Vagina (tissue), 2 donors: Measurements from ENCODE around the gene KRTAP4-11.
"Not testable (repeated sequence)": the region's sequence is repeated elsewhere in the genome, so short reads cannot be mapped to it uniquely, and the experiment has no call there.

ENCODE experiments used
- POLR2A ChIP-seq, 2 donors: fragments of 450-650 bp; IDR thresholded peaks; one replicate each; pipeline ENCODE4 v1.6.1; 2017; ENCODE audit warnings: antibody characterized with exemption in 2 of 2, mild to moderate bottlenecking in 2 of 2, moderate library complexity in 2 of 2
- TF ChIP-seq, protein P1 (sequence below), 3 experiments: fragments of 450-650 bp in 2 of 3; fragments of 200-600 bp in 1 of 3; sonication (generic) in 1 of 3; IDR thresholded peaks; one replicate each; pipeline ENCODE4 v1.5.1; 2017 to 2019; ENCODE audit warnings: antibody characterized with exemption in 3 of 3, mild to moderate bottlenecking in 2 of 3, moderate library complexity in 2 of 3

- not testable (repeated sequence) for TF ChIP-seq POLR2A (IDR thresholded peaks at IDR 0.05)
- TF ChIP-seq, protein P1, sequence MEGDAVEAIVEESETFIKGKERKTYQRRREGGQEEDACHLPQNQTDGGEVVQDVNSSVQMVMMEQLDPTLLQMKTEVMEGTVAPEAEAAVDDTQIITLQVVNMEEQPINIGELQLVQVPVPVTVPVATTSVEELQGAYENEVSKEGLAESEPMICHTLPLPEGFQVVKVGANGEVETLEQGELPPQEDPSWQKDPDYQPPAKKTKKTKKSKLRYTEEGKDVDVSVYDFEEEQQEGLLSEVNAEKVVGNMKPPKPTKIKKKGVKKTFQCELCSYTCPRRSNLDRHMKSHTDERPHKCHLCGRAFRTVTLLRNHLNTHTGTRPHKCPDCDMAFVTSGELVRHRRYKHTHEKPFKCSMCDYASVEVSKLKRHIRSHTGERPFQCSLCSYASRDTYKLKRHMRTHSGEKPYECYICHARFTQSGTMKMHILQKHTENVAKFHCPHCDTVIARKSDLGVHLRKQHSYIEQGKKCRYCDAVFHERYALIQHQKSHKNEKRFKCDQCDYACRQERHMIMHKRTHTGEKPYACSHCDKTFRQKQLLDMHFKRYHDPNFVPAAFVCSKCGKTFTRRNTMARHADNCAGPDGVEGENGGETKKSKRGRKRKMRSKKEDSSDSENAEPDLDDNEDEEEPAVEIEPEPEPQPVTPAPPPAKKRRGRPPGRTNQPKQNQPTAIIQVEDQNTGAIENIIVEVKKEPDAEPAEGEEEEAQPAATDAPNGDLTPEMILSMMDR (IDR thresholded peaks at IDR 0.05) = not testable (repeated sequence)
These were observed 12.8 kb downstream of the KRTAP4-11 start, which contains the start of gene KRTAP4-9 for GRCh38 chr17:41105347-41105746.
